ENCODE measurements around the gene CALCOCO1. TPM values are rescaled to one million over a fixed set of nuclear protein-coding genes. Genes with fewer than 3 reads are reported as not detected.

CALCOCO1 gene
- total and polyA plus RNA-seq, 2 experiments from 2014 or later = 155 to 243 TPM

GRCh38 chr12:53751336-53752191 is 24.3 kb upstream of the CALCOCO1 start, which contains the start of gene CISTR:
Gene CISTR (minus strand): TSS chr12:53751979.
- DNase-seq = peak; percentile 35
- Histone ChIP-seq H3K4me2 (ENCODE audit: unreplicated experiment) (peak within 1 kb of the TSS; percentile 36), H3K9me2 (ENCODE audit: insufficient read depth) (no peaks in the 10 kb centered on the region), H3K36me3 (ENCODE audit: low read depth) (no peaks in the 10 kb centered on the region), H3K4me1 (ENCODE audit: insufficient read depth) (no peaks in the 10 kb centered on the region; the same call in 1 of the 2 replicates), H3F3A (ENCODE audit: insufficient read depth) (0 out of 2 replicates have a peak, but pooled peaks cover 4% of the 10 kb centered on the region), H3K79me2 (ENCODE audit: insufficient read depth) (no peaks in the 10 kb centered on the region), H2AFZ (peak within 1 kb of the TSS; percentile 12; the same call in 1 of the 2 replicates), H3K4me3 (peak within 1 kb of the TSS; percentile 56), H3K9ac (no peak within 1 kb of the TSS), H3K27ac (no peak within 1 kb of the TSS), H3K9me3 (ENCODE audit: low read depth) (no peaks in the 10 kb centered on the region), H3K27me3 (replicated peaks; ENCODE audit: insufficient read depth) (peaks cover 86% of the 10 kb centered on the region), H4K20me1 (ENCODE audit: insufficient read depth) (no peaks in the 10 kb centered on the region)
- TF ChIP-seq EZH2phosphoT487 (IDR thresholded peaks at IDR 0.05; ENCODE audit: insufficient read depth, low read depth) (peak; percentile 19; the same call in 1 of the 2 replicates), EZH2 (IDR thresholded peaks at IDR 0.05; ENCODE audit: insufficient read depth, poor library complexity, severe bottlenecking) (peak; percentile 91)
- in situ Hi-C loops (cut with MboI) = loop anchor here (10.0 kb wide), 1 partner anchor 453 kb away; no protein-coding TSS in a partner anchor
- WGBS, 2 experiments (ENCODE audit: low coverage in 1 of 2, low lambda C conversion rate in 2 of 2, missing lambda C conversion rate in 2 of 2) = 6 to 15% methylated on average over 50 to 76 of the region's 76 CpGs

GRCh38 chr12:53750812-53751335 is 23.6 kb upstream of the CALCOCO1 start:
- Histone ChIP-seq H3K4me3 (peak overlapping the region; percentile 56), H3K27me3 (replicated peaks; ENCODE audit: insufficient read depth) (peaks cover 84% of the 10 kb centered on the region), H3K9ac (no peak overlapping the region), H4K20me1 (ENCODE audit: insufficient read depth) (no peaks in the 10 kb centered on the region), H3F3A (ENCODE audit: insufficient read depth) (0 out of 2 replicates have a peak, but pooled peaks cover 4% of the 10 kb centered on the region), H3K36me3 (ENCODE audit: low read depth) (no peaks in the 10 kb centered on the region), H3K9me2 (ENCODE audit: insufficient read depth) (no peaks in the 10 kb centered on the region), H3K9me3 (ENCODE audit: low read depth) (no peaks in the 10 kb centered on the region), H3K4me2 (ENCODE audit: unreplicated experiment) (peak overlapping the region; percentile 36), H2AFZ (0 out of 2 replicates have a peak overlapping the region, but pooled peaks have one; percentile 12), H3K27ac (no peak overlapping the region), H3K79me2 (ENCODE audit: insufficient read depth) (no peaks in the 10 kb centered on the region), H3K4me1 (ENCODE audit: insufficient read depth) (no peaks in the 10 kb centered on the region; the same call in 1 of the 2 replicates)
- TF ChIP-seq EZH2 (IDR thresholded peaks at IDR 0.05; ENCODE audit: insufficient read depth, poor library complexity, severe bottlenecking) (peak; percentile 88), EZH2phosphoT487 (IDR thresholded peaks at IDR 0.05; ENCODE audit: insufficient read depth, low read depth) (peak; percentile 17; the same call in 1 of the 2 replicates)
- in situ Hi-C loops (cut with MboI) = loop anchor here (10.0 kb wide), 1 partner anchor 454 kb away; no protein-coding TSS in a partner anchor
- peak; percentile 43 for DNase-seq
- 1 to 2% methylated on average over 25 to 36 of the region's 36 CpGs for WGBS, 2 experiments (ENCODE audit: low coverage in 1 of 2, low lambda C conversion rate in 2 of 2, missing lambda C conversion rate in 2 of 2)

GRCh38 chr12:53749986-53750811 is 22.9 kb upstream of the CALCOCO1 start:
- no peaks in the 10 kb centered on the region for H3K79me2 ChIP-seq (ENCODE audit: insufficient read depth)
- WGBS, 2 experiments (ENCODE audit: low coverage in 1 of 2, low lambda C conversion rate in 2 of 2, missing lambda C conversion rate in 2 of 2) = 18 to 22% methylated on average over 10 of the region's 10 CpGs
- no peak for DNase-seq
- no peak overlapping the region for H3K27ac ChIP-seq
- H3K9me3 ChIP-seq (ENCODE audit: low read depth) = no peaks in the 10 kb centered on the region
- no peaks in the 10 kb centered on the region for H3K9me2 ChIP-seq (ENCODE audit: insufficient read depth)
- in situ Hi-C loops (cut with MboI) = loop anchor here (10.0 kb wide), 2 partner anchors 205 to 455 kb away; no protein-coding TSS in a partner anchor
- no peak overlapping the region for H3K9ac ChIP-seq
- H3K36me3 ChIP-seq (ENCODE audit: low read depth) = no peaks in the 10 kb centered on the region
- 0 out of 2 replicates have a peak, but pooled peaks cover 4% of the 10 kb centered on the region for H3F3A ChIP-seq (ENCODE audit: insufficient read depth)
- no peak for TF ChIP-seq EZH2phosphoT487 (IDR thresholded peaks at IDR 0.05; ENCODE audit: insufficient read depth, low read depth)
- no peak for TF ChIP-seq EZH2 (IDR thresholded peaks at IDR 0.05; ENCODE audit: insufficient read depth, poor library complexity, severe bottlenecking)
- no peaks in the 10 kb centered on the region for H4K20me1 ChIP-seq (ENCODE audit: insufficient read depth)
- no peak overlapping the region for H3K4me3 ChIP-seq
- peaks cover 85% of the 10 kb centered on the region for H3K27me3 ChIP-seq (replicated peaks; ENCODE audit: insufficient read depth)
- H3K4me1 ChIP-seq (ENCODE audit: insufficient read depth) = no peaks in the 10 kb centered on the region; the same call in 1 of the 2 replicates
- 0 out of 2 replicates have a peak overlapping the region, but pooled peaks have one; percentile 12 for H2AFZ ChIP-seq
- no peak overlapping the region for H3K4me2 ChIP-seq (ENCODE audit: unreplicated experiment)
